Nephron (organoid): ENCODE results near the gene ACADL.

ENCODE experiments used
- H3K27ac Mint-ChIP-seq, 3 experiments: 2 replicates each; pipeline ENCODE4 v1.8.0; 2020; ENCODE audit warnings: mixed read lengths in 3 of 3, mild to moderate bottlenecking in 2 of 3, moderate library complexity in 1 of 3
- H3K27me3 Mint-ChIP-seq: 2 replicates; pipeline ENCODE4 v1.8.0; 2021; ENCODE audit warnings: low read depth, mild to moderate bottlenecking, moderate library complexity, mixed read lengths
- H3K36me3 Mint-ChIP-seq: 2 replicates; pipeline ENCODE4 v1.8.0; 2020; ENCODE audit warnings: low read depth, mixed read lengths
- H3K4me1 Mint-ChIP-seq: 2 replicates; pipeline ENCODE4 v1.8.0; 2020; ENCODE audit warnings: mixed read lengths
- H3K4me3 Mint-ChIP-seq, 3 experiments: 2 replicates each; pipeline ENCODE4 v1.8.0; 2020; ENCODE audit warnings: mild to moderate bottlenecking in 3 of 3, mixed read lengths in 3 of 3, moderate library complexity in 2 of 3
- H3K9me3 Mint-ChIP-seq: 2 replicates; pipeline ENCODE4 v1.8.0; 2020; ENCODE audit warnings: mixed read lengths
- CTCF ChIP-seq, 3 experiments: fragments of 200-600 bp; sonication (generic); IDR thresholded peaks; one replicate each; pipeline ENCODE4 v1.5.0; 2021; ENCODE audit warnings: antibody characterized with exemption in 3 of 3; ENCODE audit not compliant: unreplicated experiment in 3 of 3

ACADL gene

GRCh38 chr2:210263841-210264240 lies 38.6 kb upstream of the ACADL start:
- Mint-ChIP-seq H3K27ac (no peak overlapping the region), H3K9me3 (no peaks in the 10 kb centered on the region), H3K36me3 (no peaks in the 10 kb centered on the region), H3K27me3 (no peaks in the 10 kb centered on the region), H3K4me1 (no peaks in the 10 kb centered on the region), H3K4me3 (no peak overlapping the region)
- TF ChIP-seq CTCF (IDR thresholded peaks at IDR 0.05; ENCODE audit: unreplicated experiment in 3 of 3) = no peak

GRCh38 chr2:210262036-210262435 lies 36.8 kb upstream of the ACADL start:
- Mint-ChIP-seq H3K4me3 (no peak overlapping the region), H3K27me3 (no peaks in the 10 kb centered on the region), H3K27ac (no peak overlapping the region), H3K4me1 (no peaks in the 10 kb centered on the region), H3K9me3 (no peaks in the 10 kb centered on the region), H3K36me3 (no peaks in the 10 kb centered on the region)
- no peak for TF ChIP-seq CTCF (IDR thresholded peaks at IDR 0.05; ENCODE audit: unreplicated experiment in 3 of 3)

GRCh38 chr2:210259687-210260086 lies 34.4 kb upstream of the ACADL start:
- H3K36me3 Mint-ChIP-seq = no peaks in the 10 kb centered on the region
- no peak overlapping the region for H3K4me3 Mint-ChIP-seq
- H3K27ac Mint-ChIP-seq = no peak overlapping the region
- TF ChIP-seq CTCF (IDR thresholded peaks at IDR 0.05; ENCODE audit: unreplicated experiment in 3 of 3) = no peak
- H3K27me3 Mint-ChIP-seq = no peaks in the 10 kb centered on the region
- no peaks in the 10 kb centered on the region for H3K9me3 Mint-ChIP-seq
- no peaks in the 10 kb centered on the region for H3K4me1 Mint-ChIP-seq

GRCh38 chr2:210252699-210253606 lies 27.7 kb upstream of the ACADL start:
- Mint-ChIP-seq H3K27ac (no peak overlapping the region), H3K27me3 (no peaks in the 10 kb centered on the region), H3K4me3 (no peak overlapping the region), H3K36me3 (no peaks in the 10 kb centered on the region), H3K9me3 (no peaks in the 10 kb centered on the region), H3K4me1 (no peaks in the 10 kb centered on the region)
- no peak for TF ChIP-seq CTCF (IDR thresholded peaks at IDR 0.05; ENCODE audit: unreplicated experiment in 3 of 3)

- Mint-ChIP-seq H3K9me3 (peaks cover 8% of the 10 kb centered on the region), H3K27me3 (no peaks in the 10 kb centered on the region), H3K4me3 (no peak overlapping the region), H3K36me3 (no peaks in the 10 kb centered on the region), H3K27ac (no peak overlapping the region), H3K4me1 (no peaks in the 10 kb centered on the region)
- TF ChIP-seq CTCF (IDR thresholded peaks at IDR 0.05; ENCODE audit: unreplicated experiment in 3 of 3) = no peak
These were observed 25.4 kb upstream of the ACADL start for GRCh38 chr2:210250622-210251021.

- Mint-ChIP-seq H3K27ac (no peak overlapping the region), H3K4me3 (no peak overlapping the region), H3K9me3 (no peaks in the 10 kb centered on the region), H3K4me1 (no peaks in the 10 kb centered on the region), H3K36me3 (no peaks in the 10 kb centered on the region), H3K27me3 (peaks cover 12% of the 10 kb centered on the region)
- TF ChIP-seq CTCF (IDR thresholded peaks at IDR 0.05; ENCODE audit: unreplicated experiment in 3 of 3) = no peak
These were observed 8.2 kb upstream of the ACADL start for GRCh38 chr2:210233487-210233886.
